K562 (cell line): Measurements from ENCODE around the gene PLAAT3. TPM values are rescaled to one million over a fixed set of nuclear protein-coding genes. Genes with fewer than 3 reads are reported as not detected.
"Not testable (repeated sequence)": the region's sequence is repeated elsewhere in the genome, so short reads cannot be mapped to it uniquely, and the experiment has no call there.

ENCODE experiments used
- ATF1 ChIP-seq, 2 experiments: fragments of 450-650 bp in 1 of 2; IDR thresholded peaks; 2 replicates each; pipeline ENCODE4 v1.6.1; 2016; ENCODE audit warnings: missing compliant biosample characterization in 1 of 2, missing genetic modification characterization in 1 of 2
- CXXC5 ChIP-seq: fragments of 250-450 bp; sonication (Bioruptor Pico); IDR thresholded peaks from 2 replicates; pipeline ENCODE4 v1.8.0; 2022; ENCODE audit warnings: inconsistent platforms, mild to moderate bottlenecking, moderate library complexity
- ELF4 ChIP-seq: fragments of 450-650 bp; formaldehyde crosslinking; IDR thresholded peaks from 2 replicates; pipeline ENCODE4 v1.4.0; 2022; ENCODE audit warnings: missing genetic modification characterization
- ETV1 ChIP-seq: fragments of 450-650 bp; conservative IDR thresholded peaks from 2 replicates; pipeline ENCODE4 v1.6.1; 2016; ENCODE audit warnings: missing genetic modification characterization, control low read depth, low read depth, missing compliant biosample characterization
- ETV5 ChIP-seq: sonication (generic); formaldehyde crosslinking; IDR thresholded peaks from 2 replicates; pipeline ENCODE4 v1.4.0; 2020; ENCODE audit warnings: low read depth, mild to moderate bottlenecking, missing genetic modification reagents
- FOXK2 ChIP-seq, 2 experiments: fragments of 450-650 bp; IDR thresholded peaks in 1 of 2; conservative IDR thresholded peaks in 1 of 2; 2 replicates each; pipeline ENCODE4 v1.6.1; 2016; ENCODE audit warnings: low read depth in 2 of 2, mild to moderate bottlenecking in 1 of 2
- GMEB1 ChIP-seq: fragments of 250-450 bp; sonication (Bioruptor Pico); IDR thresholded peaks from 2 replicates; pipeline ENCODE4 v1.4.0; 2020; ENCODE audit warnings: mild to moderate bottlenecking
- HMBOX1 ChIP-seq: sonication (generic); IDR thresholded peaks from 2 replicates; pipeline ENCODE4 v1.6.1; 2016
- LCOR ChIP-seq: sonication (generic); formaldehyde crosslinking; IDR thresholded peaks from 2 replicates; pipeline ENCODE4 v1.8.0; 2022; ENCODE audit warnings: mild to moderate bottlenecking, missing genetic modification reagents
- TCFL5 ChIP-seq: fragments of 250-450 bp; sonication (Bioruptor Pico); conservative IDR thresholded peaks from 2 replicates; pipeline ENCODE4 v1.6.1; 2021; ENCODE audit warnings: mild to moderate bottlenecking, moderate library complexity, matching md5 sums
- ZBTB17 ChIP-seq: fragments of 450-650 bp; formaldehyde crosslinking; IDR thresholded peaks from 2 replicates; pipeline ENCODE4 v1.4.0; 2020; ENCODE audit warnings: mild to moderate bottlenecking
- ZFP1 ChIP-seq: fragments of 450-650 bp; formaldehyde crosslinking; IDR thresholded peaks from 2 replicates; pipeline ENCODE4 v1.4.0; 2020; ENCODE audit warnings: mild to moderate bottlenecking, mixed read lengths
- ZNF212 ChIP-seq: fragments of 450-650 bp; formaldehyde crosslinking; IDR thresholded peaks from 2 replicates; pipeline ENCODE4 v1.4.0; 2020; ENCODE audit warnings: mild to moderate bottlenecking
- ZNF239 ChIP-seq: fragments of 250-450 bp; sonication (Bioruptor Pico); IDR thresholded peaks from 2 replicates; pipeline ENCODE4 v1.4.0; 2020; ENCODE audit warnings: mild to moderate bottlenecking
- ZNF324 ChIP-seq: fragments of 250-450 bp; sonication (Bioruptor Pico); IDR thresholded peaks from 2 replicates; pipeline ENCODE4 v1.4.0; 2020; ENCODE audit warnings: mild to moderate bottlenecking
- ZNF75A ChIP-seq: fragments of 450-650 bp; formaldehyde crosslinking; IDR thresholded peaks from 2 replicates; pipeline ENCODE4 v1.4.0; 2020; ENCODE audit warnings: mild to moderate bottlenecking
- ZNF780A ChIP-seq: fragments of 250-450 bp; sonication (Bioruptor Pico); IDR thresholded peaks from 2 replicates; pipeline ENCODE4 v1.5.0; 2021; ENCODE audit warnings: mild to moderate bottlenecking
- polyA plus RNA-seq, 8 experiments: library from polyadenylated mRNA; depleted of rRNA in 4 of 8; stranded (reverse) in 5 of 8; unstranded in 3 of 8; fragments of >200 nt; fragmentation: Nextera tagmentation in 2 of 8; fragmentation: Illumina TruSeq in 1 of 8; extraction: Ambion mirVana in 2 of 8; extraction: Trizol in 1 of 8; gene quantifications; 2 replicates each; pipeline versions ENCODE4 v1.2.1 to v1.2.3, GENCODE V29; 2011 to 2014; ENCODE audit warnings: inconsistent platforms in 1 of 8, missing spikeins in 1 of 8
- total RNA-seq, 7 experiments: library from RNA; depleted of rRNA in 6 of 7; stranded (reverse); fragments of >200 nt in 6 of 7; fragmentation: Illumina TruSeq in 2 of 7; extraction: Trizol in 2 of 7; gene quantifications; 2 replicates each; pipeline versions ENCODE4 v1.2.1 to v1.2.3, GENCODE V29; 2011 to 2021; ENCODE audit warnings: low replicate concordance in 1 of 7
- TF ChIP-seq, protein P1 (sequence below): conservative IDR thresholded peaks from 2 replicates; pipeline ENCODE4 v1.6.1; 2011; ENCODE audit warnings: low read depth, mild to moderate bottlenecking, low read length; ENCODE audit not compliant: control insufficient read depth
- TF ChIP-seq, protein P2 (sequence below): fragments of 250-450 bp; sonication (Bioruptor Pico); IDR thresholded peaks from 2 replicates; pipeline ENCODE4 v1.4.0; 2020; ENCODE audit warnings: mild to moderate bottlenecking, moderate library complexity
- TF ChIP-seq, protein P3 (sequence below): fragments of 250-450 bp; sonication (Bioruptor Pico); IDR thresholded peaks from 2 replicates; pipeline ENCODE4 v1.8.0; 2021; ENCODE audit warnings: borderline replicate concordance, mild to moderate bottlenecking, moderate library complexity; ENCODE audit not compliant: poor library complexity, severe bottlenecking

PLAAT3 gene
- total and polyA plus RNA-seq, 9 of the 15 experiments (the other 6 are each of a cell fraction or from before 2014, with no cell fraction given) = 0.80 to 2.7 (median 1.4) TPM

DNA sequence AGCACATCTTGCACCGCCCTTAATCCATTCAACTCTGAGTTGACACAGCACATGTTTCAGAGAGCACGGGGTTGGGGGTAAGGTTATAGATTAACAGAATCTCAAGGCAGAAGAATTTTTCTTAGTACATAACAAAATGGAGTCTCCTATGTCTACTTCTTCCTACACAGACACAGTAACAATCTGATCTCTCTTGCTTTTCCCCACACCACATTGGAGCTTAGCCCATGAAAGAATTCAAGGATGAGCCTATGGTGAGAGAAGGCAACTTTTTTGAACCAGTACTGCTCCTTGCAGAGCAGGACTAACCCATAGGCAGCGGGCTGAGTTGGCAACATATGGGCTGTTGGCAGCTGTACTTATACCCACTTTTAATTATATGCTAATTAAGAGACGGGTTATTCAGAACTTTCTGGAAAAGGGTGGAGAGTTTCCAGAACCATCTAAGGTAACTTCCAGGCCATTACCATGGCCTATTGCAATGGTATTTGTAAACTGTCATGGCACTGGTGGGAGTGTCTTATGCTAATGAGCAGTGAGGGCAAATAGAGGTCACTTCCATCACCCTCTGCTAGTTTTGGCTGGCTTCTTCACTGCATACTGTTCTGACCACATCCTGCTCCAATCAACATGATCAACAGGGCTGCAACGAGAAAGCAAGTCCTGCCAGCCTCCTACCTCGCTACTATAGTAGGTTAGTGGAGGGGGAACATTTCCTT is 83.0 kb downstream of the PLAAT3 start (continued):
- TF ChIP-seq CXXC5 (CRISPR knock-in tag) (peak; percentile 86), ZNF212 (CRISPR knock-in tag) (peak; percentile 96), ZNF780A (CRISPR knock-in tag) (peak; percentile 70; the same call in 1 of the 2 replicates), ZNF324 (CRISPR knock-in tag) (peak; percentile 80), ZNF75A (CRISPR knock-in tag) (peak; percentile 88), ATF1 (tag; IDR thresholded peaks at IDR 0.05) (peak; percentile 34), ETV5 (peak; percentile 88), TCFL5 (CRISPR knock-in tag) (peak; percentile 93), ZNF239 (CRISPR knock-in tag) (peak; percentile 92), HMBOX1 (peak; percentile 80; the same call in 1 of the 2 replicates), ETV1 (peak; percentile 98), ELF4 (CRISPR knock-in tag) (peak; percentile 82; the same call in 1 of the 2 replicates), ZBTB17 (peak; percentile 93), LCOR (CRISPR knock-in tag) (peak; percentile 65; the same call in 1 of the 2 replicates), GMEB1 (CRISPR knock-in tag) (peak; percentile 70), FOXK2 (conservative IDR thresholded peaks at IDR 0.05 in 1 of 2, IDR thresholded peaks at IDR 0.05 in 1 of 2; ENCODE audit: low read depth in 2 of 2) (peak in 1 of 2 experiments; percentile 58; a peak in 3 of 4 replicates), ZFP1 (peak; percentile 87)
- TF ChIP-seq, protein P1, sequence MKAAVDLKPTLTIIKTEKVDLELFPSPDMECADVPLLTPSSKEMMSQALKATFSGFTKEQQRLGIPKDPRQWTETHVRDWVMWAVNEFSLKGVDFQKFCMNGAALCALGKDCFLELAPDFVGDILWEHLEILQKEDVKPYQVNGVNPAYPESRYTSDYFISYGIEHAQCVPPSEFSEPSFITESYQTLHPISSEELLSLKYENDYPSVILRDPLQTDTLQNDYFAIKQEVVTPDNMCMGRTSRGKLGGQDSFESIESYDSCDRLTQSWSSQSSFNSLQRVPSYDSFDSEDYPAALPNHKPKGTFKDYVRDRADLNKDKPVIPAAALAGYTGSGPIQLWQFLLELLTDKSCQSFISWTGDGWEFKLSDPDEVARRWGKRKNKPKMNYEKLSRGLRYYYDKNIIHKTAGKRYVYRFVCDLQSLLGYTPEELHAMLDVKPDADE = peak; percentile 72; the same call in 1 of the 2 replicates
- TF ChIP-seq ATF1 (CRISPR knock-in tag; IDR thresholded peaks at IDR 0.05) = not testable (repeated sequence)
- TF ChIP-seq, protein P2, sequence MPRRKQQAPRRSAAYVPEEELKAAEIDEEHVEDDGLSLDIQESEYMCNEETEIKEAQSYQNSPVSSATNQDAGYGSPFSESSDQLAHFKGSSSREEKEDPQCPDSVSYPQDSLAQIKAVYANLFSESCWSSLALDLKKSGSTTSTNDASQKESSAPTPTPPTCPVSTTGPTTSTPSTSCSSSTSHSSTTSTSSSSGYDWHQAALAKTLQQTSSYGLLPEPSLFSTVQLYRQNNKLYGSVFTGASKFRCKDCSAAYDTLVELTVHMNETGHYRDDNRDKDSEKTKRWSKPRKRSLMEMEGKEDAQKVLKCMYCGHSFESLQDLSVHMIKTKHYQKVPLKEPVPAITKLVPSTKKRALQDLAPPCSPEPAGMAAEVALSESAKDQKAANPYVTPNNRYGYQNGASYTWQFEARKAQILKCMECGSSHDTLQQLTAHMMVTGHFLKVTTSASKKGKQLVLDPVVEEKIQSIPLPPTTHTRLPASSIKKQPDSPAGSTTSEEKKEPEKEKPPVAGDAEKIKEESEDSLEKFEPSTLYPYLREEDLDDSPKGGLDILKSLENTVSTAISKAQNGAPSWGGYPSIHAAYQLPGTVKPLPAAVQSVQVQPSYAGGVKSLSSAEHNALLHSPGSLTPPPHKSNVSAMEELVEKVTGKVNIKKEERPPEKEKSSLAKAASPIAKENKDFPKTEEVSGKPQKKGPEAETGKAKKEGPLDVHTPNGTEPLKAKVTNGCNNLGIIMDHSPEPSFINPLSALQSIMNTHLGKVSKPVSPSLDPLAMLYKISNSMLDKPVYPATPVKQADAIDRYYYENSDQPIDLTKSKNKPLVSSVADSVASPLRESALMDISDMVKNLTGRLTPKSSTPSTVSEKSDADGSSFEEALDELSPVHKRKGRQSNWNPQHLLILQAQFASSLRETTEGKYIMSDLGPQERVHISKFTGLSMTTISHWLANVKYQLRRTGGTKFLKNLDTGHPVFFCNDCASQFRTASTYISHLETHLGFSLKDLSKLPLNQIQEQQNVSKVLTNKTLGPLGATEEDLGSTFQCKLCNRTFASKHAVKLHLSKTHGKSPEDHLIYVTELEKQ = peak; percentile 98
- TF ChIP-seq, protein P3, sequence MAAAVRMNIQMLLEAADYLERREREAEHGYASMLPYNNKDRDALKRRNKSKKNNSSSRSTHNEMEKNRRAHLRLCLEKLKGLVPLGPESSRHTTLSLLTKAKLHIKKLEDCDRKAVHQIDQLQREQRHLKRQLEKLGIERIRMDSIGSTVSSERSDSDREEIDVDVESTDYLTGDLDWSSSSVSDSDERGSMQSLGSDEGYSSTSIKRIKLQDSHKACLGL = peak; percentile 38
